ENCODE data around the gene PPP6R2.

PPP6R2 gene

GRCh38 chr22:50436015-50436830 lies 93.1 kb downstream of the PPP6R2 start:
- DNase-seq: no peak

GRCh38 chr22:50436841-50437341 lies 93.8 kb downstream of the PPP6R2 start:
- DNase-seq: no peak

- no peak for DNase-seq
These were observed 94.6 kb downstream of the PPP6R2 start for GRCh38 chr22:50437511-50438304.

GRCh38 chr22:50438305-50439275 lies 95.5 kb downstream of the PPP6R2 start:
- DNase-seq: no peak

- DNase-seq: no peak
These were observed 96.3 kb downstream of the PPP6R2 start for GRCh38 chr22:50439314-50439870.

- DNase-seq: no peak
These were observed 96.8 kb downstream of the PPP6R2 start for GRCh38 chr22:50439871-50440331.

- no peak for DNase-seq
These were observed 97.6 kb downstream of the PPP6R2 start for GRCh38 chr22:50440544-50441249.

- DNase-seq: no peak
These were observed 98.4 kb downstream of the PPP6R2 start for GRCh38 chr22:50441428-50441993.

GRCh38 chr22:50443197-50443596 lies 100.1 kb downstream of the PPP6R2 start:
- no peak for DNase-seq

GRCh38 chr22:50443801-50444625 lies 100.9 kb downstream of the PPP6R2 start:
- DNase-seq: no peak

GRCh38 chr22:50444663-50445062 lies 101.5 kb downstream of the PPP6R2 start:
- DNase-seq: no peak

GRCh38 chr22:50445071-50445879 lies 102.1 kb downstream of the PPP6R2 start:
- no peak for DNase-seq

GRCh38 chr22:50445880-50446707 lies 103.0 kb downstream of the PPP6R2 start:
- no peak for DNase-seq

GRCh38 chr22:50446708-50447575 lies 103.8 kb downstream of the PPP6R2 start:
- no peak for DNase-seq

GRCh38 chr22:50447576-50448551 lies 104.7 kb downstream of the PPP6R2 start:
- DNase-seq: no peak

GRCh38 chr22:50452649-50453048 lies 109.5 kb downstream of the PPP6R2 start:
- no peak for DNase-seq

All from activated CD4-positive, CD25-positive, alpha-beta regulatory T cell (primary cell).